Lower leg skin (tissue), 4 donors: ENCODE data around the gene ST6GAL1. TPM values are rescaled to one million over a fixed set of nuclear protein-coding genes. Genes with fewer than 3 reads are reported as not detected.

ENCODE experiments used
- DNase-seq, 2 donors: peaks; one replicate each; pipeline ENCODE4 v3.0.0-alpha.2; 2019; ENCODE audit warnings: low spot score in 2 of 2
- H3K4me3 ChIP-seq: fragments of 200-600 bp; sonication (generic); 2 replicates; pipeline ENCODE4 v1.5.1; 2017; ENCODE audit warnings: mild to moderate bottlenecking, low read depth; ENCODE audit not compliant: poor library complexity, severe bottlenecking
- POLR2A ChIP-seq, 2 donors: fragments of 450-650 bp; IDR thresholded peaks; one replicate each; pipeline ENCODE4 v1.6.1; 2016 to 2017; ENCODE audit warnings: antibody characterized with exemption in 2 of 2, mild to moderate bottlenecking in 1 of 2, moderate library complexity in 1 of 2
- WGBS, 2 donors: methylation state at CpG; one replicate each; pipeline ENCODE4 v1.1.5; 2018; 5-methylcytosine and 5-hydroxymethylcytosine counted together
- intact Hi-C: fragments of 100-400 bp; cut with DNase I; formaldehyde crosslinking; loops from one replicate; pipeline ENCODE4 v1.15.0; 2023; ENCODE audit warnings: low total_unique reads
- total RNA-seq, 4 donors: library from RNA; depleted of rRNA; stranded (reverse); fragments of >200 nt; gene quantifications; one replicate each; pipeline ENCODE4 v1.1.0, GENCODE V29; 2016
- TF ChIP-seq, protein P1 (sequence below), 3 donors: fragments of 450-650 bp; IDR thresholded peaks; one replicate each; pipeline ENCODE4 v1.5.1; 2016; ENCODE audit warnings: antibody characterized with exemption in 3 of 3, mild to moderate bottlenecking in 3 of 3, moderate library complexity in 2 of 3

Gene ST6GAL1
- total RNA-seq, 4 donors from 2014 or later = 12.8 to 44.5 (median 25.2) TPM

GRCh38 chr3:187110156-187110555 lies 179.8 kb downstream of the ST6GAL1 start:
- H3K4me3 ChIP-seq = no peak overlapping the region
- TF ChIP-seq, protein P1, sequence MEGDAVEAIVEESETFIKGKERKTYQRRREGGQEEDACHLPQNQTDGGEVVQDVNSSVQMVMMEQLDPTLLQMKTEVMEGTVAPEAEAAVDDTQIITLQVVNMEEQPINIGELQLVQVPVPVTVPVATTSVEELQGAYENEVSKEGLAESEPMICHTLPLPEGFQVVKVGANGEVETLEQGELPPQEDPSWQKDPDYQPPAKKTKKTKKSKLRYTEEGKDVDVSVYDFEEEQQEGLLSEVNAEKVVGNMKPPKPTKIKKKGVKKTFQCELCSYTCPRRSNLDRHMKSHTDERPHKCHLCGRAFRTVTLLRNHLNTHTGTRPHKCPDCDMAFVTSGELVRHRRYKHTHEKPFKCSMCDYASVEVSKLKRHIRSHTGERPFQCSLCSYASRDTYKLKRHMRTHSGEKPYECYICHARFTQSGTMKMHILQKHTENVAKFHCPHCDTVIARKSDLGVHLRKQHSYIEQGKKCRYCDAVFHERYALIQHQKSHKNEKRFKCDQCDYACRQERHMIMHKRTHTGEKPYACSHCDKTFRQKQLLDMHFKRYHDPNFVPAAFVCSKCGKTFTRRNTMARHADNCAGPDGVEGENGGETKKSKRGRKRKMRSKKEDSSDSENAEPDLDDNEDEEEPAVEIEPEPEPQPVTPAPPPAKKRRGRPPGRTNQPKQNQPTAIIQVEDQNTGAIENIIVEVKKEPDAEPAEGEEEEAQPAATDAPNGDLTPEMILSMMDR (IDR thresholded peaks at IDR 0.05) = no peak
- TF ChIP-seq POLR2A (IDR thresholded peaks at IDR 0.05) = no peak
- WGBS, 2 donors = 91 to 95% methylated on average over 1 of the region's 1 CpG
- intact Hi-C loops = no loop called here
- no peak for DNase-seq

- H3K4me3 ChIP-seq = no peak overlapping the region
- no peak for DNase-seq
- TF ChIP-seq, protein P1 (IDR thresholded peaks at IDR 0.05) = no peak
- TF ChIP-seq POLR2A (IDR thresholded peaks at IDR 0.05) = no peak
- WGBS, 2 donors = 29 to 42% methylated on average over 2 of the region's 2 CpGs
- intact Hi-C loops = no loop called here
These were observed 182.8 kb downstream of the ST6GAL1 start for GRCh38 chr3:187112934-187113793.

DNA sequence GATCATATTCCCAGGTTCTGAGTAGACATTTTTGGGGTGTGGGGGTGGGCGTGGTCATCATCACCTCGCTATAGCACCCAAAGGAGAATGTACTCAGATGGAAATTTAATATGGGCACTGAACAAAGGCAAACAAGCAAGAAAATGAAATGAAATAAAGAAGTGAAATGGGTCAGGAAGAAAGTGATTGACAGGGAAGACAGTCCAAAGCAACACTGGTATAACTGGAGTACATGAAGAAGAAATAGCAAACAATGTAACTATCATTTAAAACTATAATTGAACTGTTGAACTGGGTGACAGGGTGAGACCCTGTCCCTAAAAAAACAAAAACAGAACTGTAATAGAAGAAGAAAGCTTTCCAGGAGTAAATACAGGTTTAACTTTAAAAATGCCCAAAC lies 184.2 kb downstream of the ST6GAL1 start:
- 89 to 95% methylated on average over 2 of the region's 2 CpGs for whole genome bisulfite sequencing, 2 donors
- intact Hi-C loops = no loop called here
- H3K4me3 ChIP-seq = no peak overlapping the region
- no peak for TF ChIP-seq POLR2A (IDR thresholded peaks at IDR 0.05)
- TF ChIP-seq, protein P1 (IDR thresholded peaks at IDR 0.05) = no peak
- no peak for DNase-seq

GRCh38 chr3:187120326-187120725 lies 190.0 kb downstream of the ST6GAL1 start:
- no peak for DNase-seq
- 88 to 89% methylated on average over 2 of the region's 2 CpGs for WGBS, 2 donors
- intact Hi-C loops = no loop called here
- no peak for TF ChIP-seq POLR2A (IDR thresholded peaks at IDR 0.05)
- TF ChIP-seq, protein P1 (IDR thresholded peaks at IDR 0.05) = no peak
- no peak overlapping the region for H3K4me3 ChIP-seq

- intact Hi-C loops = no loop called here
- no peak for DNase-seq
- 94 to 95% methylated on average over 1 of the region's 1 CpG for WGBS, 2 donors
- H3K4me3 ChIP-seq = no peak overlapping the region
- TF ChIP-seq, protein P1 (IDR thresholded peaks at IDR 0.05) = no peak
- no peak for TF ChIP-seq POLR2A (IDR thresholded peaks at IDR 0.05)
These were observed 191.9 kb downstream of the ST6GAL1 start for GRCh38 chr3:187122261-187122660.
